ENCODE results near the gene SLFN12L.
"Not testable (repeated sequence)": the region's sequence is repeated elsewhere in the genome, so short reads cannot be mapped to it uniquely, and the experiment has no call there.

SLFN12L gene

DNA sequence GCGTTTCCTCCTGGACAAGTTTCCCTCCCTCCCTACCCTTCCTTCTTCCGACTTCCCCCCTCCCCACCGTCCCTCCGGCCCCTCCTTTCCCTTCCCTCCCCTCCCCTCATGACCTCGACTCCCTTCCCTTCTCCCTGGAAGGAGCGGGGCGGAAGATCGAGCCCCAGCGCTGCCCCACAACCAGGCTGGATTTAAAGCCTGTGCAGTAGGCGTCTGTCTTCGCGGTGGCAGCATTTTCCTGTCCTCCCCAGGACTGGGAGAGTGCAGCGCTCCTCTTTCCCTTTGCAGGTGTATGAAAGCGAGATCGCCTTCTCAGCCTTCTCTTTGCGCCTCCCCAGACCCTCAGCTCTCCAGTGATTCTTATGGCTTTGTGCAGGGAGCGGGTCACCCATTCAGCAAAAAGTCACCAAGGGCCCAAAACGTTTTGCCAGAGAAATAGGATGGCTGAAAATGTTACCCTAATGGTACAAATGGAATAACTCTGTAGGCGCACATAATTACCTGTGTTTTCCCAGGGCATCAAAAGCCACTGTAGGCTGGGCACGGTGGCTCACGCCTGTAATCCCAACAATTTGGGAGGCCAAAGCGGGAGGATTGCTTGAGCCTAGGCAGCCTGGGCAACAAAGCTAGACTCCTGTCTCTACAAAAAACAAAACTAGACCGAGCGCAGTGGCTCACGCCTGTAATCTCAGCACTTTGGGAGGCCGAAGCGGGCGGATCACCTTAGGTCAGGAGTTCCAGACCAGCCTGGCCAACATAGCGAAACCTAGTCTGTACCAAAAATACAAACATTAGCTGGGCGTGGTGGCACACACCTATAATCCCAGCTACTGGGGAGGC is 40.8 kb downstream of the SLFN12L start:
- no peak for DNase-seq (ENCODE audit: low read depth in 2 of 2)

GRCh38 chr17:35493040-35493439 is 44.4 kb downstream of the SLFN12L start:
- no peak for DNase-seq (ENCODE audit: low read depth in 2 of 2)

GRCh38 chr17:35491417-35491816 is 46.1 kb downstream of the SLFN12L start:
- DNase-seq (ENCODE audit: low read depth in 2 of 2): no peak

- no peak for DNase-seq (ENCODE audit: low read depth in 2 of 2)
Observed at GRCh38 chr17:35489944-35490343, 47.5 kb downstream of the SLFN12L start.

DNA sequence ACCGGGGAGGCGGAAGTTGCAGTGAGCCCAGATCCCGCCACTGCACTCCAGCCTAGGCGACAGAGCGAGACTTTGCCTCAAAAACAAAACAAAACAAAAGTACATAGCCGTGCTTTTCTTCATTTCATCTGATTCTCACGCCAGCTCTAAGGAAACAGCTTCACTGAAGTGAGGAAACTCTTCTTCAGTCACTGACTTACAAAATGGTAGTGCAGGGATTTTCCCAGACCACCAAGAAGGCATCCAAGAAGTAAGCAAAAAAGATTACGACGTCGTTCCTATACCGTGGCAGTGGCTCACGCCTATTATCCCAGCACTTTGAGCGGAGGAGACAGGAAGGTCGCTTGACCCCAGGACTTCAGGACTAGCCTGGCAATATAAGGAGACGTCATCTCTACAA is 48.5 kb downstream of the SLFN12L start:
- no peak for DNase-seq (ENCODE audit: low read depth in 2 of 2)

DNA sequence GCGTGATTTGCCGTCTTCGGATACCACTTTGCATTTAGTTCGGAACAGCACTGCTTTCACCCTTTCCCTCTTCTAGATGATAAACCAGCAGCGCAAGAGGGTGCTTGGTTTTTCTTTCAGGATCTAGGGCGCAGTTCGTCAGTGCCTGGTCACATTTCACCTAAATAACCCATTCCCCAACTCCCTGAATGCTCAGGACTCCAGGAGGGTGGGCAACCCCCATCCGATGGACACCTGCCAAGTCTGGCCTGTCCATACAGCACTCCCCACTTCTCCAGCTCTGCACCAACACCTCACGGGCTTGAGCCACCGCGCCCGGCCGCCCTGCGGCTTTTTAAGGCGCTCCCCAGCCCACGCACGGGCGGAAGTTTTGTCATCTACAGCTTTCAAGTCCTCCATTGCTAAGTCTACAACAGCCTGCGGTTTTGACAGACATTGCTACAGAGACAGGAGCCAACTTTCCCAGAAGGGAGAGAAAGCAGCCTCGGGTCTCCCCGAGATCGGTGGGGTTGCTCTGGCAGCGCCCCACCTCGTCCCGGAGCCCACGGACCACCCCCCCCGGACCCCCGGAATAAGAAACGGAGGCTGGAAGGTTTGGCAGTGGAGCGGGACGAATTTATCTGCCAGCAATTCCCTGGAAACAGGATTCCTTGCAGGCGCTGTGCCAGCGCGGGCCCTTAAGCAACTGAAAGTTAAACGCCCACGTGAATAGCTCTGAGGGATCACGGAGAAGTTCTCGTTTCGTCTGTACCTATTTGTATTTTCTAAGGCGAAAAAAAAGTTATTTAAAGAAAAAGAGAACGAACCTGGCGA is 50.4 kb downstream of the SLFN12L start:
- peak; percentile 80 for DNase-seq (ENCODE audit: low read depth in 2 of 2)

- DNase-seq (ENCODE audit: low read depth in 2 of 2): no peak
Observed at GRCh38 chr17:35479271-35479670, 58.2 kb downstream of the SLFN12L start.

DNA sequence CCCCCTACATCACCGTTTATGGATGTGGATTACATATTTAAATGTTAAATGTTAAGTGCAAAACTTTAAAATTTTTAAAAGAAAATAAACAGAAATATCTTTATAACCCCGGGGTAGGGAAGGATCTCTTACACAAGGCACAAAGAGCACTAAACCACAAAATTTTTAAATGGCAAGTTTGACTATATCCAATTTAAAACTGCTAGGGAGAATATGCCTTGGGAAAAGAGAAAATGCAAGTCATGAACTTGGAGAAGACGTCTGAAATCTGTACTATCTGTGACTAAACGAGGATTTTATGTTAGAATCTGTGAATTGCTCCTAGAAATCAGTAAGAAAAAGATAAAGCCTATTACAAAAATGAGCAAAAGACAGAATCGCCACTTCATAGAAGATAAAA is 60.2 kb downstream of the SLFN12L start:
- no peak for DNase-seq (ENCODE audit: low read depth in 2 of 2)

DNA sequence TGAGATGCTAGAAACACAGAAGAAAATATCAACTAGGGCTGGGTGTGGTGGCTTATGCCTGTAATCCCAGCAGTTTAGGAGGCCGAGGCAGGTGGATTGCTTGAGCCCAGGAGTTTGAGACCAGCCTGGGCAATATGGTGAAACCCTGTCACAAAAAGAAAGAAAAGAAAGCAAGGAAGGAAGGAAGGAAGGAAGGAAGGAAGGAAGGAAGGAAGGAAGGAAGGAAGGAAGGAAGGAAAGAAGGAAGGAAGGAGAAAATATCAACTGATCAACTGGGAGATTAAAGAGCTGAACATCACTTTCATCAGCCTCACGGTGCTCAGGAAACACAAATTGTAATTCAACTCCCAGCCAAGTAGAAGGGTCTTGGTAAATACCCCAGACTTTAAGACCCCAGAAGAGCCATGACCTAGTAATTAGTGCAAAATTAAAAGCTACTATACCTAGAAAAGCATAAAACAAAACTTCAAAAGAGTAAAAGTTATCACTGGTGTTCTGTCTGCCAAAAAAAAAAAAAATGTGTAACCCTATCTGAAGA is 61.1 kb downstream of the SLFN12L start:
- no peak for DNase-seq (ENCODE audit: low read depth in 2 of 2)

DNA sequence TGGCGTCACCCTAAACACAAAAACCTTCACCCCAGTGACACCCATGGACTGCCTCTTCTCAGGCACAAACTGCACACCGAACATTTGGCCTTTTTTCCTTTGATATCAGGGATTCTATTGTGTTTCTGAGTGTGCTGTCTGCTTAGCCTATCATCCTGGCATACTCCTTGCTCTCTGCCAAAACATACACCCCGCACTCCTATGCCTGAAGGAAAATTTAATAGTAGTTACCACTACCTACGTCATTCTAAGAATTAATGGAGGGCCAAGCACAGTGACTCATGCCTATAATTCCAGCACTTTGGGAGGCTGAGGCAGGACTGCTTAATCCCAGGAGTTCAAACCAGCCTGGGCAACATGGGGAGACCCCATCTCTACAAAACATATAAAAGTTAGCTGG is 69.0 kb downstream of the SLFN12L start:
- no peak for DNase-seq (ENCODE audit: low read depth in 2 of 2)

DNA sequence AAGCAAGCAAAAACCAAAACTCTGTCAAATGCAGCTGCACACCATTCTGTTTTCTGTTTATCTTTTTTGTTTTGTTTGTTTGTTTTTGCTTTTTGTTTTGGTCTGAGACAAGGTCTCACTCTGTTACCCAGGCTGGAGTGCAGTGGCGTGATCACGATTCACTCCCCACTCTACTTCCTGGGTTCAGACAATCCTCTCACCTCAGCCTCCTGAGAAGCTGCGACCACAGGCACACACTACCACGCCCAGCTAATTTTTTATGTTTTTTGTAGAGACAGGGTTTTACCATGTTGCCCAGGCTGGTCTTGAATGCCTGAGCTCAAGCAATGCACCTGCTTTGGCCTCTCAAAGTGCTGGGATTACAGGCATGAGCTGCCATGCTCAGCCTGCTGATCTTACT is 69.7 kb downstream of the SLFN12L start:
- no peak for DNase-seq (ENCODE audit: low read depth in 2 of 2)

DNA sequence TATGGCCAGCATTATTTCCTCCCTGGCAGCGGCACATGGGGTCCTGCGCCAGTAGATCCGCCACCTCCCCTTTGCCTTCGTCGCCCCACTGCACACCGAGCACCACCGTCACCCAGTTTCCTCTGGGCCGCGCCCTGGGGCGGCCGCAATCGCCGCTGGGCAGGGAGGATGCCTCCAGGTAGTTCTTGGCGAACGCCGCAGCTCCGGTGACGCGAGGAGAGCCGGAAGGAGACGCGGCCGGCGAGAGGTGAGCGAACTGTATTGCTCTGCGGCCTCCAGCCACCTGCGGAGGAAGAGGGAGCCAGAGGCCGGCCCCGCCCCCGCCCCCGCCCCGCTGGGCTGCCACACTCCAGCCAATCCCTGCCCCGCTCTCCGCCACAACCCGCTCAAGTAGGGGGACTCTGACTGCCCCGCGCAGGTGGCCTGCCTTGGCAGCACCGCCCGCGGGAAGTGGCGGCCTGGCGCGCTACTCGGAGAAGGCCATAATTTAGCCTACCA is 77.1 kb downstream of the SLFN12L start:
- peak; percentile 44 to 53 for DNase-seq (ENCODE audit: low read depth in 2 of 2)

DNA sequence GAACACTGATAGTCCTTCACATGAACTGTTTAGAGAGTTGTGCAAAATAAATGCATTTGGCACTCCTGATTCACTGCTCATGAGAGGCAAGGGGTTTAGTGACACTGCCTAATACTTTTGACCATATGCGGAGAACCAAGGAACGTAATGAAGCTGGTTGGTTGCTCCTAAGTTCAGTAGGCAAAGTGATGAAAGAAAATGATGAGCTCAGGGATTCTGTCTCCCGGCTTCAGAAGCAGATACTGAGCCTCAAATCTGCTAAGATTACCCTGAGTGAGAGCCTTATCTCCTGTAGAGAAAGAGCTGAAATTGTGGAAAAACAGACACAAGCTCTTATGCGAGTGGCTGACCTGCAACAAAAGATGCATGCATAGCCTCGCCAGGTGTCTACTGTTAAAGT is 83.4 kb downstream of the SLFN12L start:
- DNase-seq (ENCODE audit: low read depth in 2 of 2): not testable (repeated sequence)

GRCh38 chr17:35453171-35453570 is 84.3 kb downstream of the SLFN12L start:
- DNase-seq (ENCODE audit: low read depth in 2 of 2): no peak

DNA sequence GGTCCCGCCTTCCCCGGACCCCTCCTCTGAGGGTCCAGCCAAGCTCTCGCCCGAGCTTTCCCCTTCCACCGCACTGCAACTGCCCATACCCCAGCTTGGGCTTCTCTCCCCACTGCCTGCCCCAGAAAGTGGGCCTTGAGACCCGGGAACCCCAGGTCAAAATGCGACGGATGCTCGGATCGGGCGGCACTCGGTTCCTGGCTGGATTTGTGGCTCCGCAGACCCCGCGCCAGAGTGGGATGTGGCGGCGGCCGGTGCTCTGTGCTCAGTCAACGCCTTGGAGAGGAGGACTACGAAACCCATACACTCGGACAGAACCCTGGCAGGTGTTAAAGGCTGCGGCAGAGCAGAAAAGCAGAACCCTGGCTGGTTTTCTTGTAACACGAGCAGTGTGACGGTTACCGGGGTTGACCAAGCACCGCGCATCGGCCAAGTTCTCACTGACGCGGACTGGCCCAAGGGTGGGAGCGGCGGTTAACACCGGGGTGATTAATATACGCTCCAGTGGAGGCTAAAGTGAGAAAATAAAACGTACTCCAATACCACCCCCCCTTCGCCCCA is 88.0 kb downstream of the SLFN12L start:
- no peak for DNase-seq (ENCODE audit: low read depth in 2 of 2)

DNA sequence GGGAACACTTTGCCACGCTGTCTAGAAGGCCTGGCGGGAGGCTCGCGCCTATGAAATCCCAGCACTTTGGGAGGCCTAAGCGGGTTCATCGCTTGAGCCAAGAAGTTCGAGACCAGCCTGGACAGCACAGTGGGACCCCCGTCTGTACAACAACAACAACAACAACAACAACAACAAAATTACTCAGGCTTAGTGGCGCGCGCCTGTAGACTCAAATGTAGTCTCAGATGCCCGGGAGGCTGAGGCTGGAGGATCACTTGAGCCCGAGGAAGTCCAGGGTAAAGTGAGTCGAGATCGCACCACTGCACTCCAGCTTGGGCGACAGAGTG is 88.6 kb downstream of the SLFN12L start:
- DNase-seq (ENCODE audit: low read depth in 2 of 2): no peak

DNA sequence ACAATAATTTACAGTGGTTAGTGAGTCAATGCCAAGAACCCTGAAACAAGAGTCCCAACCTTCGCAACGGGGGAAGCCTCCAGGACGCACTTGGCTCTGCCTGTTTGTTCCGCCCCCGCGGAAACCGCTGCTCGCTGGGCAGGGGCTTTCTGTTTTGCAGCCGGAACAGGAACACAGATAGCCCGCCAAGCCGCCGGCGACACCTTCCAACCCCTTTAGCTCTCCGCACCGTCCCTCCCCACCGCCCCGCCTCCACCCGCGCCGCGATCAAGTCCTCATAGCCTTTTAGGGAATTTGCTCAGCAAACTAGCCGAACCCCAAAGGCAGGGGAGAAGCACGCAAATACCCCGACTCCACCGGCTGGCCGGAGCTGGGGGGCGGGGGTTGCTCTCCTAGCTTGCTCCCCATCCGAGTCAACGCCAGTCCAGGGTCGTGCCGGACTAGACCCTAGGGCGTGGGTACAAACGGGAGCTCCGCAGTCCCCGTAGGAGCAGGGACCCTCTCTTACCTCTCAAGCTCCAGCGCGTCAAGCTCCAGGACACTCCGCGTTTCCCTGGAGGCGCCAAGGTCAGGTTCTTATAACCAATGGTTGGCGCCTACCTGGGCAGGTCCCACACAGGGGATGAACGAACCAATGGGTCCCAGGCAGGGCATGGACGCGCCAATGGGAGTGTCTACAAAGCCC is 89.1 kb downstream of the SLFN12L start, which contains the start of gene SLFN13:
Gene SLFN13, minus strand, starts transcription at position 553 of the 685 bp plus-strand sequence. CDS start 3,086 bp downstream, outside the sequence.
- peak; percentile 93 to 94 for DNase-seq (ENCODE audit: low read depth in 2 of 2)

DNA sequence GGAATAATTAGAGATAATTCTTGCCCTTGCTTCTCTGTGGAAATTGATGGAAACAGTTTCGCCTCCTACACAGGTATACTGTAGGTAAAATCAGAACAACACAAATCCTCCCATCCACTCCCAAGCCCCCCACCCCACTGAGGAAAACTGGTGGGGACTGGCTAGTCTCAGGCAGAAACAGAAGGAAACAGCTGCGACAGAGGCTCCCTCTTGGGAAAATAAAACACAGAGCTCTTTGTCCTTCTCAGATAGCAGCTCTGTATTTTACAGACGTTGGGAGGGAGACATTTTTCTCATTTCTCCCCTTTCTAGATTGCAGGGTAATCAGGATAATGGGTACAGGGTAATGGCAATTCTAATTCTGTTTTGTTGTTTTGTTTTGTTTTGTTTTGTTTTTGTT is 90.0 kb downstream of the SLFN12L start:
- DNase-seq (ENCODE audit: low read depth in 2 of 2): no peak

GRCh38 chr17:35438433-35438832 is 99.0 kb downstream of the SLFN12L start:
- DNase-seq (ENCODE audit: low read depth in 2 of 2): no peak

DNA sequence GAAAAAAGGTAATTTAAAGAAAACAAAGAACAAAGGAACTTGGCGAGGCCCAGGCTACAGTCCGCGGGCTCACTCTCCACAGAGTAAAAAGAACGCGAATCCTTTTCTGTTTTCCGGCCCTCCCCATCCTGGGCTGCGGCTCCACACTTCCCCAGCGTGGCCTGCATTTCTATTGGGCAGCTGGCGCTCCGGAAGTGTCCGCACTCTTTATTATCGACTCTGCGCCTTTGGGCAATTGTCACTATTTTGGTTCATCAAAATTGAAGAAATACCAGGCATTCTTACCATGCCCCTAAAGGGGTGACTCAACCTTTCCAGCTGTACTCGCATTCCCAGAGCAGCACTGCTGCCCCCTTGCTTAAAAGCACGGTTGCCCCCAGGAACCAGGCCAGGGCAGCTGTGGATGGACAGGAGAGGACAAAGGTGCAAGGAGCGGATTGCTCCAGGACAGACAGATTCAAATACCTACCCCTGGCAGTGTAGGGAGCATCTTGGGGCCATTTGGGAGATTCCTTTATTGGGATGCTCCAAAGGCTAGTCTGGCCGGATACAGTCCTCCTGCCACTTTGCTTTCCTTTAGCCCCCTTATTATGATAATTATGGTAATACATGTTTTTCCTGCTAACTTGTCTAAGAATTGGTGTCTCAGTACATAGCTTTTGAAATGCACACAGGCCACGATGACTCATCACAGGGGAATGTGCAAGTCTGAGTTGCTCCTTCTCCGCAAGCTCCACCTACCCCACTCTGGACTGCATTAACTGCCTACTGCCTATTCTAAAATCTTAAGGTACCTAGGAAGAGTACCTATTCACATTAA is 104.2 kb downstream of the SLFN12L start:
- DNase-seq (ENCODE audit: low read depth in 2 of 2): peak; percentile 60 to 68

Data from stimulated activated CD8-positive, alpha-beta memory T cell treated with anti-CD3 and anti-CD28 coated beads, Interleukin-15, amount 100 ng/mL, for 48 hours (primary cell).